ENCODE results near the gene PPP1R2. TPM values are rescaled to one million over a fixed set of nuclear protein-coding genes. Genes with fewer than 3 reads are reported as not detected.

Gene PPP1R2
- total RNA-seq, 1 donor from 2014 or later = 39.7 TPM

- Histone ChIP-seq H3K27me3 (ENCODE audit: low read depth) (no peaks in the 10 kb centered on the region), H3K4me1 (peaks cover 70% of the 10 kb centered on the region), H3K4me3 (no peak overlapping the region), H3K27ac (replicated peaks) (peak overlapping the region; percentile 94), H3K9me3 (replicated peaks) (no peaks in the 10 kb centered on the region), H3K36me3 (no peaks in the 10 kb centered on the region)
- peak; percentile 48 for DNase-seq
- no peak for TF ChIP-seq CTCF (IDR thresholded peaks at IDR 0.05; ENCODE audit: borderline replicate concordance)
- intact Hi-C loops (cut with micrococcal nuclease) = no loop called here
These were observed 1.5 kb upstream of the PPP1R2 start for GRCh38 chr3:195544634-195545033.

GRCh38 chr3:195544230-195544536 lies 1.1 kb upstream of the PPP1R2 start:
- peak overlapping the region; percentile 94 for H3K27ac ChIP-seq (replicated peaks)
- peaks cover 74% of the 10 kb centered on the region for H3K4me1 ChIP-seq
- no peaks in the 10 kb centered on the region for H3K27me3 ChIP-seq (ENCODE audit: low read depth)
- no peaks in the 10 kb centered on the region for H3K9me3 ChIP-seq (replicated peaks)
- no peaks in the 10 kb centered on the region for H3K36me3 ChIP-seq
- H3K4me3 ChIP-seq = peak overlapping the region; percentile 86
- TF ChIP-seq CTCF (IDR thresholded peaks at IDR 0.05; ENCODE audit: borderline replicate concordance) = no peak
- intact Hi-C loops (cut with micrococcal nuclease) = no loop called here
- DNase-seq = no peak

DNA sequence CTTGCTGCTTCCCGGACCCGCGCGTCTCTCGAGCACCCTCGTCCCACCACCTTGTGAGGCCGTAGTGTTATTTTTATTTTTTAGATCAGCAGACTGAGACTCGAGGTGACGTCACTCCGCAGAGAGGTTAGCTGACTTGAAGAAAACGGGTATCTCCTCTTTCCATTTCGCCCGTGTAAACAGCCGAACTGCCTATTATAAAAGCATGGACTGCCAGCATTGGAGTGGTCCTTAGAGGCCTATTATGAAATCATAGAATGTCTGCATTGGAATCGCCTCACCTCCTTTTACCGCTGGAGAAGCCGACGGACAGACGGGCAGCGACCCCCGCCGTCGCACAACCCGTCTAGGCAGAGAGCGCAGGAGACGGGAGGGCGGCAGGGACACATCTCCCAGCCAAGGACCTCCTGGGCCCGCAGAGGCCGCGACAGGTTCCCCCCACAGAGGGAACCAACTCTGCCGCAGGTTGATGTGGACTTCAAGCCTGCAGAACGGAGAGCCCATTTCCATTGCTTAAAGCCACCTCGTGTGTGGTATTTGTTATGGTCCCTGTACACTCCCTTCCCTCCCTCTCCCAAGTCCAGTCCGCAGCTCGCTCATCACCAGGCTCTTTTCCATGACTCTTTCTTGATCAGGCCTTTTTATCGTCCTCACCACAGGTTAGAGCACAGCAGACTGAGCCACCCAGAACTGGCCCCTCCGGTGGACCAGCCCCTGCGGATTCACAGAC lies 540 bp upstream of the PPP1R2 start:
- H3K36me3 ChIP-seq = no peaks in the 10 kb centered on the region
- intact Hi-C loops (cut with micrococcal nuclease) = no loop called here
- TF ChIP-seq CTCF (IDR thresholded peaks at IDR 0.05; ENCODE audit: borderline replicate concordance) = no peak
- peak overlapping the region; percentile 86 for H3K4me3 ChIP-seq
- H3K4me1 ChIP-seq = peaks cover 79% of the 10 kb centered on the region
- no peaks in the 10 kb centered on the region for H3K9me3 ChIP-seq (replicated peaks)
- peak overlapping the region; percentile 94 for H3K27ac ChIP-seq (replicated peaks)
- DNase-seq = no peak
- no peaks in the 10 kb centered on the region for H3K27me3 ChIP-seq (ENCODE audit: low read depth)

DNA sequence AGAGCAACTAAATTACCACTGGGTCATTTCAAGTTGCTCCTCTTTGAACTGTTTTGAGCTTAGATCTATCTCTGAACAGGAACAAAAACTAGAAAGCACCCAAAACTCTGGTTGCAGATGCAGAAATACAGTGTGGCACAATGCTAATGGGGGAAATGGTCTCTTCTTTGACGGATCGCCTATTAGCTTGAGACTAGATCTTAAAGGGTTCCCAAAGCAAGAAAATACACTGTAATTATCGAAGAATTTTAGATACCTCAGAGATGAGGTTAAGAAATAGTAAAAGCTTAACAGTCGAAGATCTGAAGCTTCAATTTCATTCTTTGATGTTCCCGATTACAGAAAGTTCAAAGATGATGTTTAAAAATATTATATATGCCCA lies 818 bp downstream of the PPP1R2 start:
- H3K36me3 ChIP-seq = no peaks in the 10 kb centered on the region

DNA sequence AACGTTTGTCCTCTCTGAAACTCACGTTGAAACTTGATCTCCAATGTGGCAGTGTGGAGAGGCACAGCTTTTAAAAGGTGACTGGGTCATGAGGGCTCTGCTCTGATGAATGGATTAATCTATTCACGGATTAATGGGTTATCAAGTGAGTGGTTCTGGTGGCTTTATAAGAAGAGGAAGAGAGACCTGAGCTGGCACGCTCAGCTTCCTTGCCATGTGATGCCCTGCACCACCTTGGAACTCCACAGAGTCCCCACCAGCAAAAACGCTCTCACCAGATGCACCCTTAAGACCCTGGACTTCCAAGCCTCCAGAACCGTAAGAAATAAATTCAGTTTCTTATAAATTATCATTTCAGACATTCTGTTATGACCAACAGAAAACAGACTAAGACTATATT lies 2.6 kb downstream of the PPP1R2 start:
- H3K9me3 ChIP-seq (replicated peaks) = no peaks in the 10 kb centered on the region
- no peak for DNase-seq
- peak overlapping the region; percentile 86 for H3K4me3 ChIP-seq
- no peak overlapping the region for H3K27ac ChIP-seq (replicated peaks)
- intact Hi-C loops (cut with micrococcal nuclease) = no loop called here
- TF ChIP-seq CTCF (IDR thresholded peaks at IDR 0.05; ENCODE audit: borderline replicate concordance) = no peak
- peaks cover 92% of the 10 kb centered on the region for H3K4me1 ChIP-seq
- no peaks in the 10 kb centered on the region for H3K27me3 ChIP-seq (ENCODE audit: low read depth)
- H3K36me3 ChIP-seq = no peaks in the 10 kb centered on the region

More for the DNA sequence above, 818 bp downstream of the PPP1R2 start:
- Histone ChIP-seq H3K4me1 (peaks cover 89% of the 10 kb centered on the region), H3K4me3 (peak overlapping the region; percentile 86), H3K9me3 (replicated peaks) (no peaks in the 10 kb centered on the region), H3K27ac (replicated peaks) (peak overlapping the region; percentile 94), H3K27me3 (ENCODE audit: low read depth) (no peaks in the 10 kb centered on the region)
- no peak for DNase-seq
- no peak for TF ChIP-seq CTCF (IDR thresholded peaks at IDR 0.05; ENCODE audit: borderline replicate concordance)
- intact Hi-C loops (cut with micrococcal nuclease) = no loop called here
